ENCODE measurements around the gene SLC12A9.

GRCh38 chr7:100886142-100886935 is 33.8 kb downstream of the SLC12A9 start:
- TF ChIP-seq CTCF (IDR thresholded peaks at IDR 0.05) (no peak), POLR2AphosphoS5 (IDR thresholded peaks at IDR 0.05) (no peak)
